T-helper 17 cell (primary cell): ENCODE results near the gene CPA1. TPM values are rescaled to one million over a fixed set of nuclear protein-coding genes. Genes with fewer than 3 reads are reported as not detected.

Experiments used
- ATAC-seq: fragments of 150-1000 bp; cut with Tn5 transposase; 2 replicates; pipeline ENCODE4 v1.10.0; 2021; ENCODE audit warnings: mild to moderate bottlenecking, moderate library complexity
- DNase-seq, 3 donors: peaks; one replicate each; pipeline versions ENCODE4 v3.0.0 to v3.0.0-alpha.2; 2020 to 2021
- H3K9me3 ChIP-seq: one replicate; pipeline ENCODE4 v1.7.0; 2013; ENCODE audit warnings: low read length, mild to moderate bottlenecking; ENCODE audit not compliant: control insufficient read depth, poor library complexity, severe bottlenecking
- H3K27ac Mint-ChIP-seq: one replicate; pipeline ENCODE4 v1.8.0; 2022; ENCODE audit warnings: mild to moderate bottlenecking, moderate library complexity, mixed read lengths
- H3K27me3 Mint-ChIP-seq: one replicate; pipeline ENCODE4 v1.8.0; 2022; ENCODE audit warnings: mixed read lengths
- H3K36me3 Mint-ChIP-seq: one replicate; pipeline ENCODE4 v1.8.0; 2022; ENCODE audit warnings: low read depth, mixed read lengths
- H3K4me1 Mint-ChIP-seq: one replicate; pipeline ENCODE4 v1.8.0; 2022; ENCODE audit warnings: mild to moderate bottlenecking, mixed read lengths
- H3K4me3 Mint-ChIP-seq: one replicate; pipeline ENCODE4 v1.8.0; 2022; ENCODE audit warnings: mild to moderate bottlenecking, moderate library complexity, mixed read lengths
- total RNA-seq, 4 donors: library from RNA in 2 of 4; stranded (reverse) in 2 of 4; gene quantifications; one replicate each; pipeline ENCODE4 v1.2.3 and lab custom pipeline; 2022 to 2026

Gene CPA1
- total RNA-seq, 2 donors from 2014 or later = not detected

- no peaks in the 10 kb centered on the region for H3K9me3 ChIP-seq
- DNase-seq (no peak), ATAC-seq (no peak)
- peaks cover 6% of the 10 kb centered on the region for H3K27me3 Mint-ChIP-seq
- H3K4me3 Mint-ChIP-seq = no peak overlapping the region
- no peaks in the 10 kb centered on the region for H3K36me3 Mint-ChIP-seq
- peaks cover 11% of the 10 kb centered on the region for H3K4me1 Mint-ChIP-seq
- no peak overlapping the region for H3K27ac Mint-ChIP-seq
Observed at GRCh38 chr7:130362251-130362816, 18.0 kb upstream of the CPA1 start.

DNA sequence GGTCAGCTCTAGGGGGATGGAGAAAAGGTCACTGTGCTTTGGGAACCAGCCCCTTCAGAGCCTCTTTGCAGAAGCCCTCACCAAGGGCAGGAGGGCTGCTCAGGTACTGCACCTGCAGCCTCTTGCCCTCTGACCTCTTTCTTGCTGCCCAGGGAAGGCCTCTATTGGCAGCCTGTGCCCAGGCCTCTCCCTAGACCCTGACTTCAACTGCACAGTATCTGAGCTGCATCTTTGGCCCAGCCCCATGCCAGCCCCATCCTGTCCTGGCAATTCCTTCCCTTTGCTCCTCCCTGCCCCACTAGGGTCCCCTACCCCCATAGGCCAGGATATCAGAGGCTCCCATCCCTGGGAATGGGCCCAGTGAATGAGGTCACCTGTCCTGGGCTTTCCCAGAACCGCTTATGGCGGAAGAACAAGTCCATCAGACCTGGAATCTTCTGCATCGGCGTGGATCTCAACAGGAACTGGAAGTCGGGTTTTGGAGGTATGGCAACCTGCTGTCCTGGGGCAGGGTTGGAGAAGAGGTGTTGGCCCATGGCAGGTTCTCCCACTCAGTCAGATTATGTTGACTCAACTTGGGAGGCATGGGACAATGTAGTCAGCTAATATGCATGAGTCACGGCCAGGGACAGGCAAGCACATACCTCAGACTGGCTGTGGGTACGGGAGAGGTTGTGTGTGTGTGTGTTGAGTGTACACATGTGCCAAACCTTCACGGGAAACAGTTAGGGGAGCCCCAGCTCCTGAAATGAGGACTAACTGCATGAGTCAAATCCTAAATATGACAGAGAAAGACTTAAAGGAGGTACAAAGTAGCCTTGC, 17.1 kb upstream of the CPA1 start:
- peaks cover 6% of the 10 kb centered on the region for H3K27me3 Mint-ChIP-seq
- DNase-seq (no peak), ATAC-seq (no peak)
- no peak overlapping the region for H3K27ac Mint-ChIP-seq
- H3K36me3 Mint-ChIP-seq = no peaks in the 10 kb centered on the region
- H3K4me3 Mint-ChIP-seq = no peak overlapping the region
- H3K9me3 ChIP-seq = no peaks in the 10 kb centered on the region
- H3K4me1 Mint-ChIP-seq = peaks cover 12% of the 10 kb centered on the region

GRCh38 chr7:130364451-130364850, 15.8 kb upstream of the CPA1 start:
- Mint-ChIP-seq H3K4me1 (peaks cover 21% of the 10 kb centered on the region), H3K27me3 (peaks cover 6% of the 10 kb centered on the region), H3K27ac (no peak overlapping the region), H3K36me3 (no peaks in the 10 kb centered on the region), H3K4me3 (no peak overlapping the region)
- ATAC-seq (no peak), DNase-seq (no peak)
- no peaks in the 10 kb centered on the region for H3K9me3 ChIP-seq

GRCh38 chr7:130365088-130365487, 15.2 kb upstream of the CPA1 start:
- no peaks in the 10 kb centered on the region for H3K36me3 Mint-ChIP-seq
- peaks cover 26% of the 10 kb centered on the region for H3K4me1 Mint-ChIP-seq
- H3K9me3 ChIP-seq = no peaks in the 10 kb centered on the region
- peak overlapping the region; percentile 53 for H3K4me3 Mint-ChIP-seq
- peaks cover 6% of the 10 kb centered on the region for H3K27me3 Mint-ChIP-seq
- DNase-seq (no peak), ATAC-seq (no peak)
- H3K27ac Mint-ChIP-seq = peak overlapping the region; percentile 51

DNA sequence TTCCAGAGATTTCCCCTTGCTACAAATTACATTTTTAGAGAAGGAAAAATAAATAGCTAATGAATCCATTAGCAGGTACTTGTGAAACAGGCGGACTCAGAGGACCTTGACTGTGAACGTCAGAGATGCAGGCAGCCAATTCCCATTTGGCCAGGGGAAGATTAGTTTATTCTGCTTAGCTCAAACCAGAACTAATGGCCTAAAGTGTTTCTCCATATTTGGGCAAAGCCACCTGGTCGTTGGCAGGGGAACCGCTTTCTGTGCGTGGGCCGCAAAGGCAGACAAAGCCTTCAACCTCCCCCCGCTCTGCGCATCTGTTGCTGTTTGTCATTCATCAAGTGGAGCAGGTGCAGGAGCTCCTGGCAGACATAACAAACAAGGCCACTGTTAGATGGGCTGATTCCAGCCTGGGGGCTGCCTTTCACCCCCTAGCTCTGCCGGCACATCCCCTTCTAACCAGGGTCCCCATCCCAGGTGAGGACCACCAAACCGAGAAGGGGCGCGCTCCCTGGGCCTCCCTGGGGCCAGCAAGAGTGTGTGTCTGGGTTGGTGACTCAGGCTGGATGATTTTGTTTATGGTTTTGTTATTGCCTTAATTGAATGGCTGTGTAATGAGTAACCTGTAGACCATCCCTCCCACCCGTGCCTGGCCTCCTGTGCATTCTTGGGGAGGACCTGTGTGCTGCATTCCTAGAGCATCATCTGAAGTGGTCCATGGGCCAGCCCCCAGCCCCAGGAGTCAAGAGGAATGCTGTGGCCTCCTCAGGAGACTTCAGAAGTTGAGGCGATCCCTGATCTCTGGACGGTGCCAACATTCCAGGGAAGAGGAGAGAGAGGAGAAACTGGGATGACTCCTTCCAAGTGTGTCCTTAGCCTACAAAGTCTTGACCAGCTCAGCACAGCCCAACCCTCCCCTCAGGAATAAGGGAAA, 14.5 kb upstream of the CPA1 start:
- H3K27ac Mint-ChIP-seq = peak overlapping the region; percentile 51
- peak overlapping the region; percentile 84 for H3K4me3 Mint-ChIP-seq
- DNase-seq (no peak), ATAC-seq (no peak)
- H3K9me3 ChIP-seq = no peaks in the 10 kb centered on the region
- no peaks in the 10 kb centered on the region for H3K36me3 Mint-ChIP-seq
- H3K27me3 Mint-ChIP-seq = peaks cover 6% of the 10 kb centered on the region
- H3K4me1 Mint-ChIP-seq = peaks cover 26% of the 10 kb centered on the region

DNA sequence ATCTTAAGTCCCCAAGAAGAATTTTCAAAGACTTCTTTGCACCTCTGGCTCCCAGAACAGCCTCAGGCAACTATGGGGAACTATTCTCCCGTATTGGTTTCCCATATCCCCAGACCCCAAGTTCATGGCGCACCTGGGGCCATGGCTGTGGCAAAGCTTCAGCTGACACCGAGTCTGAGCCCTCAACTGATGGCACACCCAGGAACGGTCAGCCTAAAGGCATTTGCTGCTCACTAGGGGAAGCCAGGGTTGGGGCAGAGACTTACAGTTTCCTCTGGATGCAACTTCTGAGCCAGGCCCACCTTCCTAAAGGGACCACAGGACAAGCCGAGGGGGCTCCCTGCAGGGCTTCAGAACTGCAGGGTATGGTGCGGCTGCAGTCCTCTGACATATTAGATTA, 13.7 kb upstream of the CPA1 start:
- DNase-seq (no peak), ATAC-seq (peak; percentile 2)
- Mint-ChIP-seq H3K27ac (peak overlapping the region; percentile 51), H3K36me3 (no peaks in the 10 kb centered on the region), H3K4me1 (peaks cover 26% of the 10 kb centered on the region), H3K4me3 (peak overlapping the region; percentile 84), H3K27me3 (peaks cover 6% of the 10 kb centered on the region)
- no peaks in the 10 kb centered on the region for H3K9me3 ChIP-seq

DNA sequence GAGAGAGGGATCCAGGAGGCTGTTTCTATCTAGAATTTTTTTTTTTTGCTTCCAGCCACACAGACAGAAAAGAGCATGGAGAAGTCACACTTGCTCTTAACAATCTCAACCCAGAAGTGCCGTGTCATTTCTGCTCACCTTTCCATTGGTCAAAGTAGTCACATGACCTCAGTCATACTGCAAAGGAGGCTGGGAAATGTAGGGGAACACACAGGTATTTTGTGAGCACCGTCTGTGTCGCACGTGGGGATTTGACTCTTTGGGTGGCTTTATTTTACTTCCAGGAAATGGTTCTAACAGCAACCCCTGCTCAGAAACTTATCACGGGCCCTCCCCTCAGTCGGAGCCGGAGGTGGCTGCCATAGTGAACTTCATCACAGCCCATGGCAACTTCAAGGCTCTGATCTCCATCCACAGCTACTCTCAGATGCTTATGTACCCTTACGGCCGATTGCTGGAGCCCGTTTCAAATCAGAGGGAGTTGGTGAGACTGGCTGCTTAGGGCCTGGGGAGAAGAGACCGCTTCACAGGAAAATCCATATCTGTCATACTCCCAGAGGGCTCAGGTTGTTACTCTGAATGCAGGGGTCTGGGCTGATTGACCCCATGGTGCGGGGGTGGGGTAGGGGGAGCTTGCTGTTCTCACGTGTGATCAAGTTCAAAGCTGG, 13.1 kb upstream of the CPA1 start:
- H3K27ac Mint-ChIP-seq = peak overlapping the region; percentile 51
- peak in 1 of 3 donors; percentile 18 for DNase-seq

GRCh38 chr7:130367836-130368746, 12.2 kb upstream of the CPA1 start:
- H3K4me3 Mint-ChIP-seq = peak overlapping the region; percentile 84
- ATAC-seq = peak; percentile 5
- no peak for DNase-seq

More for the DNA sequence above, 13.1 kb upstream of the CPA1 start:
- peak overlapping the region; percentile 84 for H3K4me3 Mint-ChIP-seq
- peaks cover 6% of the 10 kb centered on the region for H3K27me3 Mint-ChIP-seq
- H3K4me1 Mint-ChIP-seq = peaks cover 26% of the 10 kb centered on the region
- peak; percentile 90 for ATAC-seq
- H3K36me3 Mint-ChIP-seq = no peaks in the 10 kb centered on the region
- H3K9me3 ChIP-seq = no peaks in the 10 kb centered on the region

DNA sequence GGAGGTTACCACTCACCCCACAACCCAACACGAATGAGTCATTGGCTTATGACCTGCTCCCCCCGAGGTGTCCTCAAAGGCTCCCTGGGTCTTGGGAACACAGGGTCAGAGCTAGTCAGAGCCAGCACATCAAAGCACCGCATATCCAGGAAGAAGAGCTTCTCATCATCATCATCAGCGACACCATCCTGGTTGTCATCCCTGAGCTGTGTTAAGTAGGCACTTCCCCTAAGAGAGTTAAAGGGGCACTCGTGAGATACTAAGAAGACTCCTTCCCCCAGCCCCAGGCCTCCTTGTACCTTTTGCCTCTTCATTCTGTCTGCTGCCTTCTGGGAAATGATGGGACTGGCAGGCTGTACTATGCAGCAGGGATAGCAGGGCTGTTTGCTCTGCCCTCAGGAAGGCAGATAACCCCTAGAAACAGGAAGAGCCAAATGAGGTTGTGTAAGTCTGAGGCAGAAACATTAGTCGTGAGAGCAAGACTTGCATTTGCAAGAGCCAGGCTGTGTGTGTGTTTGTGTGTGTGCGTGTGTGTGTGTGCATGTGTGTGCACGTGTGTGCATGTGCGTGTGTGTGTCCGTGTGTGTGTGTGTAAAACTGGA, 11.1 kb upstream of the CPA1 start:
- H3K4me3 Mint-ChIP-seq = peak overlapping the region; percentile 43
- DNase-seq (no peak), ATAC-seq (no peak)
- H3K36me3 Mint-ChIP-seq = no peaks in the 10 kb centered on the region
- H3K27ac Mint-ChIP-seq = peak overlapping the region; percentile 51
- no peaks in the 10 kb centered on the region for H3K9me3 ChIP-seq
- H3K4me1 Mint-ChIP-seq = peaks cover 26% of the 10 kb centered on the region
- no peaks in the 10 kb centered on the region for H3K27me3 Mint-ChIP-seq

More at GRCh38 chr7:130367836-130368746, 12.2 kb upstream of the CPA1 start:
- Mint-ChIP-seq H3K4me1 (peaks cover 26% of the 10 kb centered on the region), H3K36me3 (no peaks in the 10 kb centered on the region), H3K27ac (peak overlapping the region; percentile 51), H3K27me3 (no peaks in the 10 kb centered on the region)
- no peaks in the 10 kb centered on the region for H3K9me3 ChIP-seq

- H3K27ac Mint-ChIP-seq = no peak overlapping the region
- H3K4me3 Mint-ChIP-seq = no peak overlapping the region
- DNase-seq (no peak), ATAC-seq (no peak)
- no peaks in the 10 kb centered on the region for H3K36me3 Mint-ChIP-seq
- no peaks in the 10 kb centered on the region for H3K27me3 Mint-ChIP-seq
- H3K9me3 ChIP-seq = no peaks in the 10 kb centered on the region
- peaks cover 26% of the 10 kb centered on the region for H3K4me1 Mint-ChIP-seq
Observed at GRCh38 chr7:130369831-130370550, 10.3 kb upstream of the CPA1 start.

GRCh38 chr7:130371046-130371445, 9.2 kb upstream of the CPA1 start:
- Mint-ChIP-seq H3K36me3 (no peaks in the 10 kb centered on the region), H3K4me1 (peaks cover 23% of the 10 kb centered on the region), H3K27me3 (no peaks in the 10 kb centered on the region), H3K4me3 (no peak overlapping the region), H3K27ac (no peak overlapping the region)
- ATAC-seq (no peak), DNase-seq (no peak)
- H3K9me3 ChIP-seq = no peaks in the 10 kb centered on the region
